HEK293T (cell line): Measurements from ENCODE around the gene TRPC4AP.

Source experiments
- ARNT ChIP-seq: fragments of 450-650 bp; IDR thresholded peaks from 2 replicates; pipeline ENCODE4 v1.6.1; 2017; ENCODE audit warnings: mild to moderate bottlenecking
- ELF4 ChIP-seq: fragments of 450-650 bp; IDR thresholded peaks from 2 replicates; pipeline ENCODE4 v1.6.1; 2017; ENCODE audit warnings: antibody characterized with exemption
- FOXA1 ChIP-seq: fragments of 450-650 bp; IDR thresholded peaks from 2 replicates; pipeline ENCODE4 v1.6.1; 2016; ENCODE audit warnings: mild to moderate bottlenecking
- FOXK2 ChIP-seq: fragments of 450-650 bp; IDR thresholded peaks from 2 replicates; pipeline ENCODE4 v1.6.1; 2016; ENCODE audit warnings: mild to moderate bottlenecking
- HDGF ChIP-seq: fragments of 450-650 bp; IDR thresholded peaks from 2 replicates; pipeline ENCODE4 v1.6.1; 2017; ENCODE audit warnings: antibody characterized with exemption, borderline replicate concordance
- LEF1 ChIP-seq: fragments of 450-650 bp; IDR thresholded peaks from 2 replicates; pipeline ENCODE4 v1.6.1; 2017; ENCODE audit warnings: mild to moderate bottlenecking, borderline replicate concordance
- SP1 ChIP-seq: fragments of 450-650 bp; IDR thresholded peaks from 2 replicates; pipeline ENCODE4 v1.6.1; 2017
- SUZ12 ChIP-seq: fragments of 450-650 bp; IDR thresholded peaks from 2 replicates; pipeline ENCODE4 v1.6.1; 2016; ENCODE audit warnings: mild to moderate bottlenecking
- TARDBP ChIP-seq: fragments of 450-650 bp; IDR thresholded peaks from 2 replicates; pipeline ENCODE4 v1.6.1; 2016
- ZNF384 ChIP-seq: fragments of 450-650 bp; IDR thresholded peaks from 2 replicates; pipeline ENCODE4 v1.6.1; 2016

GRCh38 chr20:35001596-35002362 is 90.8 kb downstream of the TRPC4AP start:
- TF ChIP-seq LEF1 (no peak), ELF4 (no peak), SUZ12 (no peak), HDGF (no peak), FOXA1 (no peak), ARNT (no peak), ZNF384 (no peak), SP1 (no peak), FOXK2 (no peak), TARDBP (no peak)
